ENCODE data around the gene PSMD12.

Gene PSMD12

GRCh38 chr17:67297454-67297960 is 68.9 kb downstream of the PSMD12 start:
- no peak for FAIRE-seq

- FAIRE-seq = no peak
These were observed 71.8 kb downstream of the PSMD12 start for GRCh38 chr17:67294451-67295199.

- FAIRE-seq = peak; percentile 31
These were observed 72.8 kb downstream of the PSMD12 start for GRCh38 chr17:67293251-67294203.

GRCh38 chr17:67290711-67291291 is 75.6 kb downstream of the PSMD12 start:
- FAIRE-seq = no peak

- no peak for FAIRE-seq
These were observed 76.1 kb downstream of the PSMD12 start for GRCh38 chr17:67290244-67290643.

- no peak for FAIRE-seq
These were observed 77.0 kb downstream of the PSMD12 start for GRCh38 chr17:67289181-67289876.

All from G401.6 (cell line).